GM18951 (cell line): ENCODE data around the gene SOWAHB.
"Not testable (repeated sequence)": the region's sequence is repeated elsewhere in the genome, so short reads cannot be mapped to it uniquely, and the experiment has no call there.

Source experiments
- POLR2A ChIP-seq: IDR thresholded peaks from 4 replicates; pipeline ENCODE4 v1.6.1; 2011; ENCODE audit warnings: mild to moderate bottlenecking; ENCODE audit not compliant: insufficient read length, insufficient read depth; ENCODE audit errors: extremely low read depth
- in situ Hi-C: fragments of 300-500 bp; cut with MboI; formaldehyde crosslinking; loops from one replicate; pipeline ENCODE4 v1.12.0; 2022; ENCODE audit warnings: low sequenced_read_pairs, mixed read lengths, inconsistent platforms; ENCODE audit not compliant: unreplicated experiment

The SOWAHB gene

DNA sequence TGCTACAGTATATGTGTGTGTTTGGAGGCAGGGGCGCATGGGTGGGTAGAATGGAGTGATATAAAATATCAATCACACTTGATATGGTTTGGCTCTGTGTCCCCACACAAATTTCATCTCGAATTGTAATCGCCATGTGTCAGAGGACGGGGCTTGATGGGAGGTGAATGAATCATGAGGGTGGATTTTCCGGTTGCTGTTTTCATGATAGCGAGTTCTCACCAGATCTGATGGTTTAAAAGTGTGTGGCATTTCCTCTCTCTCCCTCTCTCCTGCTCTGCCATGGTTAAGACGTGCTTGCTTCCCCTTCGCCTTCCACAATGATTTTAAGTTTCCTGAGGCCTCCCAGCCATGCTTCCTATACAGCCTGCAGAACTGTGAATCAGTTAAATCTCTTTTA is 14.8 kb downstream of the SOWAHB start:
- no peak for TF ChIP-seq POLR2A
- in situ Hi-C loops: no loop called here

DNA sequence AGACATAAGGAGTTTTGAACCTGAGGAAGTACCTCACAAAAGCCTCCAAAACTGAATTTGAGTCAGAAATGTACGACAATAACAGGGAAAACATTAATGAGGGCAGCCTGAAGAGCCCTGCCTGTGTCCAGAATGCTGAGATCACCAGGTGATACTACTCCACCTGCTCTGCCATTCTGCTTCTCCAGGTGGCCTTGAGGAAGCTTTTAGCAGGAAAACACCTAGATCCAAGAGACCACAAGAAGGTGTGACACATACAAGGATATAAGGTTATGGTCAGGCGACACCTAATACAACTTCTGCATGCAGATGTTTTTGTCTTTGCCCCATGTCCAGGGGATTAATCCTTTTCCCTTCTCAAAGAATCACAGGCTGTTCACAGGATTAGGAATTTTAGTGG is 15.3 kb downstream of the SOWAHB start:
- in situ Hi-C loops: no loop called here
- TF ChIP-seq POLR2A: no peak

DNA sequence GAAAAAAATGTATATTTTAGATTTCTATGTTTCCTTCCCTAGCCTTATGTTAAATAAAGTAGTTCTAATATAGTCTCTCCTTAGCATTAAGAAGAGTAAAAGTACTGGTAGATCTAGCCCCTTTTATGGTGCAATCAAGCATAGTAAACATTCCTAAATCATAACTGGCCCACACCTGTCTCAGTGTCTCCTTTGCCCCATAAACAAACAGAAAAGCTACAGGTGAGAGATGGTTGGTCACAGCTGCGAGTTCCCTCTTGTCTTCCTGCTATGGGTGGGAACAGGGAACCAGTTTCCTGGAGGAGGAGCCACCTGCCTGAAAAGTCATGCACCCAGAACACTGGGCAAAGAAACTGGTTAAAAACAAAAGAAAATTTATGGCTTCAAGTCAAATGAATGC is 16.6 kb downstream of the SOWAHB start:
- in situ Hi-C loops: no loop called here
- no peak for TF ChIP-seq POLR2A

DNA sequence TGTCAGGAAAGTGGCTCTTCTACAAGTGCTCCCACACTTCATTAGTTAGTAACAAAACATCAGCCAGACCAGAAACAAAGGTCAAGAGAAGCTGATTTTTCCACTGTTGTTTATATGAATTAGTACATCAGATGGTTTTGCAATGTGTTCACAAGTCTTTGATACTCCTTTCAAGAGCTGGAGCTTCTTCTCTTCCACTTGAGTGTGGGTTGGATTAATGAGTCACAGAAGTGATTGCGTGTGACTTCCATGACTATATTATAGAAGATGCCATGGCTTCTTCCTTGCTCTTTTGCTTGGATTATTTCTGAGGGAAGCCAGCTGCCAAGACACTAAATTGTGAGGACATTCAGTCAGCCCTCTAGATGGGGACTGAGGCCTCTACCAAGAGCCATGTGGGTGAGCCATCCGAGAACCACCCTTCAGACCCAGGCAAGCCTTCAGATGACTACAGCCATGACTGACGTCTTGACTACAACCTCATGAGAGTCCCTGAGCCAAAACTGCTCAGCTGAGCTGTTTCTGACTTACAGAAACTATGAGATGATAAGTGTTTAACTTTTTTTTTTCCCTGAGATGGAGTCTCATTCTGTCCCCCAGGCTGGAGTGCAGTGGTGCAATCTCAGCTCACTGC is 18.1 kb downstream of the SOWAHB start:
- in situ Hi-C loops: no loop called here
- TF ChIP-seq POLR2A: no peak

DNA sequence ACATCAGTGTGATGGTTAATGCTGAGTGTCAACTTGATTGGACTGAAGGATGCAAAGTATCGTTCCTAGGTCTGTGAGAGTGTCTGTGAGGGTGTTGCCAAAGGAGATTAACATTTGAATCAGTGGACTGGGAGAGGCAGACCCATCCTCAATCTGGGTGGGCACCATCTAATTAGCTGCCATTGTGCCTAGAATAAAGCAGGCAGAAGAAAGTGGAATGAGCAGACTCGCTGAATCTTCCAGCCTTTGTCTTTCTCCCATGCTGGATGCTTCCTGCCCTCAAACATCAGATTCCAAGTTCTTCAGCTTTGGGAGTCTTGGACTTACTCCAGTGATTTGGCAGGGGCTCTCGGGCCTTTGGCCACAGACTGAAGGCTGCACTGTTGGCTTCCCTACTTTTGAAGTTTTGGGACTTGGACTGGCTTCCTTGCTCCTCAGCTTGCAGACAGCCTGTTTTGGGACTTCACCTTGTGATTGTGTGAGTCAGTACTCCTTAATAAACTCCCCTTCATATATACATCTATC is 19.2 kb downstream of the SOWAHB start:
- in situ Hi-C loops: not testable (repeated sequence)

DNA sequence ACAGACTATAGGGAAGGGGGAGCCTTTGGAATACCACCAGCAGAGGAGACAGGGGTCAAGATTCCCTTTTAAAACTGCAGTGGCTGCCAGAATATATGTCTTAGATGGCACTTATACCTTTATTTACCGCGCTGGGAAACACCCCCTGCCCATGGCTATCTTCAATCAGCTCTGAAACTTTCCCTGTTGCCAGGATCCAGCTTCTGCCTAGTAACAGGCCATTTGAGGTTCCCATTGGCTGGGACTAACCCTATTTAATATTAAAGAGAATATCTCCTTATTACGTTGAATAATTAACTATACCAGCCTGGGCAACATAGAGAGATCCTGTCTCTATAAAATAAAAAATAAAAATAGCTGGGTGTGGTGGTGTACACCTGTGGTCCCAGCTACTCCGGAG is 23.8 kb downstream of the SOWAHB start:
- TF ChIP-seq POLR2A: no peak
- in situ Hi-C loops: no loop called here

DNA sequence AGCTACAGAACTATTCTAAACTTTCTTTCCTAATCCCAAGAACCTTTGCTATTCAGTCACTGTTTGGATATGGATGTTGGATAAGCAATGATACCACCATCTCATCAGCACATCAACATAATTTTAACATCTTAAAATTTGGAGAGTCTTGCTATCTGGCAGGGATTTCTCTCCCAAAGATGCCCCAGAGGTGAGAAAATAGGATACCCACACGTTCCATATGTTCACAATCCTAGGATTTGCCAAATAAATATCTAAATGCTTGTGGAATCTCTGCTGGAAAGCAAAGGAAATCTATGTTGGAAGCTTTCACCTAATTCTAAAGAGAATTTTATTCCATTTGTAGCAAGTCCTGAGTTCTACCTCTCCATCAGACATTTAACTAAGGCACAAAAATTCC is 24.4 kb downstream of the SOWAHB start:
- in situ Hi-C loops: no loop called here

DNA sequence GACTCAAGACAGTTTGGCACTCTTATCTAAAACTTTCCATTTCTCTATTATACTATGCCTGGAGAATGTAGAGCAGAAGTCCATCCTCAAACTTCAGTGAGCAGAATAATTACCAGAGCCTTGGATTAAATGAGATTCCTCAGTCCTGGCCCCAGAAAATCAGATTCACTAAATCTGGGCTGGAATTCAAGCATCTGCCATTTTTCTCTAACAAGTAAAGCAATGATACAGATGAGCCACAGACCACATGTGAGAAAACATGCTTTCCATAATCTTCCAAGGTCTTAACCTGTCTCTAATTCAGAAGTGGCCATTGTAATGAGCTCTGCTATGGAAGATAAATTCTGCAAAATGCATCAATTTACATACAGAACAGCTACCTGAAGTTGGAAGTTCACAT is 25.4 kb downstream of the SOWAHB start:
- in situ Hi-C loops: no loop called here
- no peak for TF ChIP-seq POLR2A

More for the DNA sequence above, 24.4 kb downstream of the SOWAHB start:
- TF ChIP-seq POLR2A: no peak

DNA sequence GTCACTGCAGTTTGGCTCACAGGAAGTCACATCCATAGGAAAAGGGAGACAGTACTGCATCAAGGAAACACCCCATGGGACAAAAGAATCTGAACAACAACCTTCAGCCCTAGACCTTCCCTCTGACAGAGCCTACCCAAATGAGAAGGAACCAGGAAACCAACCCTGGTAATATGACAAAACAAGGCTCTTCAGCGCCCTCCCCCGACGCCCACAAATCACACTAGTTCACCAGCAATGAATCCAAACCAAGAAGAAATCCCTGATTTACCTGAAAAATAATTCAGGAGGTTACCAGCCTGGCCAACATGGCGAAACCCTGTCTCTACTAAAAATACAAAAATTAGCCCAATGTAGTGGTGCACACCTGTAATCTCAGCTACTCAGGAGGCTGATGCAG is 29.2 kb downstream of the SOWAHB start:
- in situ Hi-C loops: not testable (repeated sequence)

DNA sequence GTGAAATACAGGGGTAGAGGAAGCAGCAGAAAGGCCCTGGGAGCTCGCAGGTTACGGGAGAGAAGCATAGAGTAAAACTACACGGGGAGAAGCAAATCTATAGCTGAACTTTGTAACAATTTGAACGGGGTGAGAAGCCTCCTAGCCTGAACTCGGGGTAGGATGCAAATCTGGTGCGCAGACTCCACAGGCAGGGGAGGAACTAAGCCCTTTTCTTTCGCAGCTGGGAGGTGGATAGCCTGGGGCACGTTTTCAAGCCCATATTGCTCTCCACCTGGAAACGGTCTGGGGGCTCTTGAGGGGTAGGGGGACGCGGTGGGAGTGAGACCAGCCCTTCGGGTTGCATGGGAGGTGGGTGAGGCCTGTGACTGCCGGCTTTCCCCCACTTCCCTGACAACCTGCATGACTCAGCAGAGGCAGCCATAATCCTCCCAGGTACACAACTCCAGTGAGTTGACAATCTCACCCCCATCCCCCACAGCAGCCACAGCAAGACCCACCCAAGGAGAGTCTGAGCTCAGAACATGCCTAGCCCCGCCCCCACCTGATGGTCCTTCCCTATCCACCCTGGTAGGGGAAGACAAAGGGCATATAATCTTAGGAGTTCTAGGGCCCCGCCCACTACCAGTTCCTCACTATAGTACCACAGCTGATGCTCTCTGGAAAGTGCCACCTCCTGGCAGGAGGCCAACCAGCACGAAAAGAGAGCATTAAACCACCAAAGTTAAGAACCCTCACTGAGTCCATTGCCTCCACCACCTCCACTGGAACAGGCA is 29.9 kb downstream of the SOWAHB start:
- no peak for TF ChIP-seq POLR2A
- in situ Hi-C loops: no loop called here

DNA sequence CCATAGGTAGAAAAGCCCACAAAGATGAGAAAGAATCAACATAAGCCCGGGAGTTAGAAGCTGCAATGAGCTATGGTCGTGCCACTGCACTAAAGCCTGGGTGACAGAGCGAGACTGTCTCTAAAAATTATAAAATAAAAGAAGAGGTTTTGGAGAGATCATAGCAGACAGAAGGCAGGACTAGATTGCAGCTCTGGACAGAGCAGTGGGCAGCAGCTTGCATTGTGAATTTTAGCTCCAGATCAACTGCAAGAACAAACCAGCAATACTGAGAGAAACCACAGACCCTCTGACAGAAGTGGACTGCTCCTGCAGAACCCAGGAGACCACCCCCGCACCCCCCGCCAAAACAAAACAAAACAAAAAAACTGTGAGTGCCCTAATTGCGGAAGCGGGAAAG is 30.6 kb downstream of the SOWAHB start:
- in situ Hi-C loops: no loop called here
- TF ChIP-seq POLR2A: no peak

DNA sequence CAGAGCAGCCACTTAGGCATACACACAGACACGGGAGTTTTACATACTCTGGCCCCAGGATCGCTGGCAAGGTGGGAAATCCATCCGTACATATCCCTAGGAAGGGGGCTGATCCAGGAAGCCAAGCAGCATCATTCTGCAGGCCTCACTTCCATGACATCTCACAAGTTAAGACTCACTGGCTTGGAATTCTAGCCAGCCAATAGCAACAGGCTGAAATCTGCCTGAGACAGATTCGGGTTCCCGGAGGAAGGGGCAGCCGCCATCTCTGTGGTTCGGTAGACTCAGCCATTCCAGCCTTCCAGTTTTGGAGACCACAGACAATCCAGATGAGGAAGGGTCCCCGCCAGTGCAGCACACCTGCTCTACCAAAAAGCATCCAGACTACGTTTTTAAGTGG is 31.3 kb downstream of the SOWAHB start:
- no peak for TF ChIP-seq POLR2A

DNA sequence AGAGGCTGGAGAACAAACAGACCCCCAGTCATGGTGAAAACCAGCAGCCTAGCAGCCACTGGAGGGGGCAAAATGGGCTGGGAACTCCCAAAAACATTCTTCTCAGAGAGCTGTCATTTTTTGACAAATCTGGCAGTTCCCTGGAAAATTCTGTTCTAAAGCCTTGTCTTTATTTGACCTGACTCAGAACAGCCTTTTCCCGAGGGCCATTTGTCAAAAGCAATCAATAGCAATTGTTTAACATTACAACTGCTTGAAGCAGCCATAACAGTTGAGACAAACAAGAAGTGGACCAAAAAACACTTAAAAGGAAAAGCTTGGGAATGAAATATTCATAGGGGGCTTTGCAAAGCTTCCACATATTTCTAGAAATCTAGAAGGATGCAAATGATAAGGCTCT is 39.6 kb downstream of the SOWAHB start:
- in situ Hi-C loops: no loop called here
- TF ChIP-seq POLR2A: no peak

More for the DNA sequence above, 31.3 kb downstream of the SOWAHB start:
- in situ Hi-C loops: no loop called here

DNA sequence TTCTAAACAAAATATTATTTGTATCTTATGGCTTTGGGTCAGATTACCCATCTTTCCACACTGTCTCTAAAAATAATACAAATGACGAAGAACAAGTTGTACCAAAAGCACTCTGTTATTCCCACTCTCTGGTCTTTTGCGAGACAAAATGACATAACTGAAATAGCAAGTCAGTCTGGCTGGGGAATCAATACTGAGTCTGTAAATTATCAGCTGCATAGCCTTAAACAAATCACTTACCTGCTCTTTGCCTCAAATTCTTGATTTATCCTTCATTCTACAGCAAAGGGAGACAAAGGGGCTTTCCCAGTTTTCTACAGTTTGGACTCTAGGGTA is 40.9 kb downstream of the SOWAHB start:
- TF ChIP-seq POLR2A: no peak
- in situ Hi-C loops: no loop called here
